HepG2 (cell line): ENCODE results near the gene THADA. TPM values are rescaled to one million over a fixed set of nuclear protein-coding genes. Genes with fewer than 3 reads are reported as not detected.
A peak's percentile ranks its signal among the peaks of the same experiment; 100 is the strongest.

Experiments used
- ARID3A ChIP-seq: IDR thresholded peaks from 2 replicates; pipeline ENCODE4 v1.6.1; 2012; ENCODE audit warnings: low read depth, low read length, improper control_type of control experiment
- CBX2 ChIP-seq, 2 experiments: fragments of 200-600 bp in 1 of 2; sonication (generic); formaldehyde crosslinking in 1 of 2; IDR thresholded peaks; 2 replicates each; pipeline versions ENCODE4 v1.7.0 to v1.8.1; 2018 to 2022; ENCODE audit warnings: low read depth in 2 of 2, low read length in 1 of 2, mild to moderate bottlenecking in 1 of 2, missing genetic modification reagents in 1 of 2
- CREBL2 ChIP-seq: sonication (generic); formaldehyde crosslinking; IDR thresholded peaks from 2 replicates; pipeline ENCODE4 v1.8.1; 2023; ENCODE audit warnings: missing genetic modification reagents, mild to moderate bottlenecking, borderline replicate concordance
- DMAP1 ChIP-seq: IDR thresholded peaks from 2 replicates; pipeline ENCODE4 v1.6.1; 2016
- HIVEP1 ChIP-seq: sonication (generic); formaldehyde crosslinking; IDR thresholded peaks from 2 replicates; pipeline ENCODE4 v1.4.0; 2020; ENCODE audit warnings: mild to moderate bottlenecking, missing genetic modification reagents
- JARID2 ChIP-seq: sonication (generic); formaldehyde crosslinking; IDR thresholded peaks from 2 replicates; pipeline ENCODE4 v1.8.1; 2023; ENCODE audit warnings: missing genetic modification reagents, inconsistent platforms; ENCODE audit not compliant: insufficient replicate concordance
- MTF1 ChIP-seq: sonication (generic); formaldehyde crosslinking; IDR thresholded peaks from 2 replicates; pipeline ENCODE4 v1.5.0; 2020; ENCODE audit warnings: missing genetic modification reagents
- MZF1 ChIP-seq: sonication (generic); formaldehyde crosslinking; IDR thresholded peaks from 2 replicates; pipeline ENCODE4 v1.8.1; 2023; ENCODE audit warnings: mild to moderate bottlenecking, missing genetic modification reagents, borderline replicate concordance
- NPAS2 ChIP-seq: sonication (generic); formaldehyde crosslinking; IDR thresholded peaks from 2 replicates; pipeline ENCODE4 v1.8.0; 2022; ENCODE audit warnings: mild to moderate bottlenecking, missing genetic modification reagents, borderline replicate concordance
- PAXIP1 ChIP-seq: sonication (generic); formaldehyde crosslinking; conservative IDR thresholded peaks from 2 replicates; pipeline ENCODE4 v1.4.0; 2020; ENCODE audit warnings: mild to moderate bottlenecking, missing genetic modification reagents, moderate library complexity
- RARA ChIP-seq: IDR thresholded peaks from 2 replicates; pipeline ENCODE4 v1.6.1; 2016; ENCODE audit warnings: missing genetic modification reagents, missing compliant biosample characterization
- RBM39 ChIP-seq: fragments of 200-400 bp; formaldehyde crosslinking; IDR thresholded peaks from one replicate; pipeline ENCODE4 v1.6.1; 2018; ENCODE audit warnings: antibody characterized with exemption, mild to moderate bottlenecking, low read depth, low read length; ENCODE audit not compliant: poor library complexity, severe bottlenecking
- SIN3A ChIP-seq: IDR thresholded peaks from 2 replicates; pipeline ENCODE4 v1.6.1; 2011; ENCODE audit warnings: low read depth, mild to moderate bottlenecking, control low read depth, low read length, borderline replicate concordance
- SMAD1 ChIP-seq: sonication (generic); formaldehyde crosslinking; IDR thresholded peaks from 2 replicates; pipeline ENCODE4 v1.4.0; 2020; ENCODE audit warnings: missing genetic modification reagents, low read depth, mild to moderate bottlenecking, borderline replicate concordance
- SMARCC2 ChIP-seq: fragments of 450-650 bp; IDR thresholded peaks from 2 replicates; pipeline ENCODE4 v1.6.1; 2017; ENCODE audit warnings: antibody characterized with exemption, mild to moderate bottlenecking
- SMARCE1 ChIP-seq: fragments of 450-650 bp; IDR thresholded peaks from 2 replicates; pipeline ENCODE4 v1.6.1; 2017; ENCODE audit warnings: borderline replicate concordance
- SP4 ChIP-seq: sonication (generic); formaldehyde crosslinking; IDR thresholded peaks from 2 replicates; pipeline ENCODE4 v1.8.1; 2023; ENCODE audit warnings: mild to moderate bottlenecking, missing genetic modification reagents
- TCF7 ChIP-seq: sonication (generic); IDR thresholded peaks from 2 replicates; pipeline ENCODE4 v1.6.1; 2016; ENCODE audit warnings: antibody characterized with exemption, low read depth
- TSC22D2 ChIP-seq: sonication (generic); formaldehyde crosslinking; IDR thresholded peaks from 2 replicates; pipeline ENCODE4 v1.5.1; 2020; ENCODE audit warnings: missing genetic modification reagents, mild to moderate bottlenecking, borderline replicate concordance
- U2AF2 ChIP-seq: fragments of 200-400 bp; formaldehyde crosslinking; IDR thresholded peaks from 2 replicates; pipeline ENCODE4 v1.6.1; 2017; ENCODE audit warnings: low read depth, mild to moderate bottlenecking, low read length
- ZNF124 ChIP-seq: sonication (generic); formaldehyde crosslinking; IDR thresholded peaks from 2 replicates; pipeline ENCODE4 v1.4.0; 2020; ENCODE audit warnings: missing genetic modification reagents
- ZNF24 ChIP-seq: fragments of 450-650 bp; IDR thresholded peaks from 2 replicates; pipeline ENCODE4 v1.6.1; 2017; ENCODE audit warnings: antibody characterized with exemption, mild to moderate bottlenecking
- ZNF431 ChIP-seq: sonication (generic); formaldehyde crosslinking; IDR thresholded peaks from 2 replicates; pipeline ENCODE4 v1.9.0; 2022; ENCODE audit warnings: missing genetic modification reagents, low read depth, mild to moderate bottlenecking, borderline replicate concordance
- ZNF607 ChIP-seq: sonication (generic); formaldehyde crosslinking; IDR thresholded peaks from 2 replicates; pipeline ENCODE4 v1.5.1; 2020; ENCODE audit warnings: missing genetic modification reagents, mild to moderate bottlenecking, borderline replicate concordance
- ZNF672 ChIP-seq: sonication (generic); formaldehyde crosslinking; IDR thresholded peaks from 2 replicates; pipeline ENCODE4 v1.8.1; 2022; ENCODE audit warnings: missing genetic modification reagents
- ZNF747 ChIP-seq: sonication (generic); formaldehyde crosslinking; IDR thresholded peaks from 2 replicates; pipeline ENCODE4 v1.8.1; 2023; ENCODE audit warnings: missing genetic modification reagents, mild to moderate bottlenecking, borderline replicate concordance
- polyA plus RNA-seq, 8 experiments: library from polyadenylated mRNA; depleted of rRNA in 3 of 8; stranded (reverse) in 7 of 8; unstranded in 1 of 8; fragments of >200 nt; fragmentation: Illumina TruSeq in 4 of 8; extraction: Trizol in 4 of 8; gene quantifications; 2 replicates each; pipeline versions ENCODE4 v1.2.1 to v1.2.3, GENCODE V29; 2011 to 2016; ENCODE audit warnings: low read depth in 4 of 8, missing spikeins in 1 of 8, mixed read lengths in 1 of 8; ENCODE audit not compliant: insufficient read depth in 1 of 8
- total RNA-seq, 5 experiments: library from RNA; depleted of rRNA; stranded (reverse); fragments of >200 nt; fragmentation: Illumina TruSeq; extraction: Trizol; gene quantifications; 2 replicates each; pipeline ENCODE4 v1.2.3, GENCODE V29; 2016; ENCODE audit warnings: low read depth in 1 of 5

The THADA gene
- total and polyA plus RNA-seq, 2 of the 13 experiments (the other 11 are each of a cell fraction or from before 2014, with no cell fraction given) = 12.7 to 21.7 TPM

GRCh38 chr2:43637030-43637803, 41.4 kb upstream of the THADA start, which contains the start of gene PLEKHH2 (continued):
- TF ChIP-seq JARID2 (CRISPR knock-in tag) (no peak), ZNF747 (CRISPR knock-in tag) (no peak), SP4 (CRISPR knock-in tag) (peak; percentile 100), CREBL2 (CRISPR knock-in tag) (no peak), SMARCC2 (no peak), TCF7 (no peak), NPAS2 (no peak), ZNF24 (no peak), PAXIP1 (CRISPR knock-in tag) (peak; percentile 34), RBM39 (peak; percentile 81), ZNF607 (0 out of 2 replicates have a peak, but pooled peaks have one; percentile 20), SIN3A (no peak), ZNF431 (CRISPR knock-in tag) (no peak), MTF1 (CRISPR knock-in tag) (0 out of 2 replicates have a peak, but pooled peaks have one; percentile 54), TSC22D2 (no peak), HIVEP1 (CRISPR knock-in tag) (no peak), SMAD1 (CRISPR knock-in tag) (no peak), ZNF672 (no peak), DMAP1 (no peak), SMARCE1 (no peak), ZNF124 (CRISPR knock-in tag) (no peak), RARA (CRISPR knock-in tag) (no peak), ARID3A (no peak), U2AF2 (no peak), CBX2 (IDR thresholded peaks at IDR 0.05; ENCODE audit: low read depth, low read length) (no peak), CBX2 (CRISPR knock-in tag; IDR thresholded peaks at IDR 0.05; ENCODE audit: low read depth) (no peak; the same call in 1 of the 2 replicates), MZF1 (CRISPR knock-in tag) (no peak)
